ENCODE data around the gene FAM236D. TPM values are rescaled to one million over a fixed set of nuclear protein-coding genes. Genes with fewer than 3 reads are reported as not detected.

The FAM236D gene
- total RNA-seq, 2 experiments from 2014 or later: not detected

Other genes starting within 250 kb of the FAM236D start
- gene HDAC8, start 235.4 kb downstream of the FAM236D start, total RNA-seq: 10 to 100 TPM; 13.3 to 16.9 TPM
- 1 to 10 TPM; 8.7 to 9.4 TPM for gene PHKA1, start 93.9 kb downstream of the FAM236D start, total RNA-seq
- gene DMRTC1B, start 31.3 kb downstream of the FAM236D start, total RNA-seq: under 1 TPM in 1 of 2 experiments, not detected in 1; 0.18 TPM
- not detected for gene FAM236B, start 25.6 kb downstream of the FAM236D start, total RNA-seq
- gene FAM236C, start 104.4 kb upstream of the FAM236D start, total RNA-seq: not detected
- gene FAM236A, start 130.0 kb upstream of the FAM236D start, total RNA-seq: not detected
- under 1 TPM in 1 of 2 experiments, not detected in 1; 0.18 TPM for gene DMRTC1, start 135.6 kb upstream of the FAM236D start, total RNA-seq
- not detected for gene PABPC1L2B, start 194.7 kb upstream of the FAM236D start, total RNA-seq

Data from activated CD4-positive, alpha-beta T cell treated with anti-CD3 and anti-CD28 coated beads for 36 hours (primary cell).